Common myeloid progenitor, CD34-positive (primary cell): ENCODE results near the gene STH.

Experiments
- CTCF ChIA-PET: fragments of 350-600 bp; sonication (Branson Sonifier 250); formaldehyde crosslinking; loops from one replicate; lab custom pipeline; 2021; ENCODE audit warnings: antibody characterized with exemption; lab: Charles Lee
- POLR2A ChIA-PET: fragments of 350-600 bp; sonication (Branson Sonifier 250); formaldehyde crosslinking; loops from one replicate; lab custom pipeline; 2021; ENCODE audit warnings: antibody characterized with exemption; lab: Charles Lee
- DNase-seq, 3 donors: peaks; one replicate each; pipeline versions ENCODE4 v3.0.0 to v3.0.0-alpha.2; 2013
- H3K27ac ChIP-seq, 2 experiments: 1 replicate in 1 of 2; 2 replicates in 1 of 2; pipeline ENCODE4 v1.7.0; 2013; ENCODE audit warnings: inconsistent platforms in 2 of 2, low read length in 2 of 2, mild to moderate bottlenecking in 2 of 2, low read depth in 1 of 2, moderate library complexity in 1 of 2; ENCODE audit not compliant: severe bottlenecking in 2 of 2, insufficient read depth in 1 of 2, poor library complexity in 1 of 2
- H3K27me3 ChIP-seq, 5 experiments: replicated peaks in 2 of 5; 1 replicate in 3 of 5; 2 replicates in 2 of 5; pipeline versions ENCODE4 v1.6.1 to v1.7.0; 2013; ENCODE audit warnings: low read length in 4 of 5, mild to moderate bottlenecking in 2 of 5, moderate library complexity in 2 of 5, inconsistent platforms in 1 of 5; ENCODE audit not compliant: insufficient read depth in 5 of 5, control insufficient read depth in 4 of 5
- H3K36me3 ChIP-seq, 4 experiments: 1 replicate in 2 of 4; 2 replicates in 2 of 4; pipeline versions ENCODE4 v1.6.1 to v1.7.0; 2013; ENCODE audit warnings: low read length in 3 of 4, control low read depth in 1 of 4, mild to moderate bottlenecking in 1 of 4; ENCODE audit not compliant: control insufficient read depth in 4 of 4, insufficient read depth in 4 of 4
- H3K4me1 ChIP-seq, 4 experiments: 1 replicate in 3 of 4; 2 replicates in 1 of 4; pipeline versions ENCODE4 v1.6.1 to v1.7.1; 2013; ENCODE audit warnings: low read length in 3 of 4, mild to moderate bottlenecking in 3 of 4, control low read depth in 1 of 4, inconsistent platforms in 1 of 4, moderate library complexity in 1 of 4; ENCODE audit not compliant: control insufficient read depth in 4 of 4, insufficient read depth in 4 of 4; ENCODE audit errors: control extremely low read depth in 1 of 4
- H3K4me3 ChIP-seq, 7 experiments: 1 replicate in 4 of 7; 2 replicates in 3 of 7; pipeline versions ENCODE4 v1.5.1 to v1.7.0; 2013; ENCODE audit warnings: mild to moderate bottlenecking in 7 of 7, low read length in 6 of 7, moderate library complexity in 6 of 7, inconsistent platforms in 2 of 7, low read depth in 2 of 7, control low read depth in 1 of 7; ENCODE audit not compliant: insufficient read depth in 4 of 7, control insufficient read depth in 1 of 7; ENCODE audit errors: extremely low read depth in 1 of 7
- H3K9me3 ChIP-seq, 5 experiments: 1 replicate in 4 of 5; 2 replicates in 1 of 5; pipeline versions ENCODE4 v1.6.1 to v1.7.1; 2013; ENCODE audit warnings: low read length in 4 of 5, mild to moderate bottlenecking in 2 of 5, inconsistent platforms in 1 of 5, low read depth in 1 of 5, moderate library complexity in 1 of 5; ENCODE audit not compliant: control insufficient read depth in 4 of 5, insufficient read depth in 2 of 5; ENCODE audit errors: control extremely low read depth in 1 of 5
- WGBS: methylation state at CpG from one replicate; pipeline ENCODE4 v1.1.5; 2013; ENCODE audit not compliant: insufficient coverage; 5-methylcytosine and 5-hydroxymethylcytosine counted together

The STH gene

DNA sequence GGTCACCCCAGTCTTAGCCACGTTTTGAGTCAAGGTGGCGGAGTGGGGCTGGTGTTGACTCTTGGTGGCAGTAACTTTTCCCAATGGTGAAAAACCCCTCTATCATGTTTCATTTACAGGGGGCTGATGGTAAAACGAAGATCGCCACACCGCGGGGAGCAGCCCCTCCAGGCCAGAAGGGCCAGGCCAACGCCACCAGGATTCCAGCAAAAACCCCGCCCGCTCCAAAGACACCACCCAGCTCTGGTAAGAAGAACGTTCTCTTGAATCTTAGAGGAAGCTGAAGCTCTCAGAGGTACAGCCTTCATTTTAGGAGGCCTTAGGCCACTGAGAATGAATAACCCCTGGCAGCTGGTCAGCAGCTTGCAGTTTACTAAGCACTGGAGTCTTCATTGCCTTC, 7.7 kb upstream of the STH start:
- DNase-seq = no peak
- POLR2A ChIA-PET = no interaction called here
- H3K4me1 ChIP-seq = no peaks in the 10 kb centered on the region
- peaks cover 0 to 6% (median 0%) of the 10 kb centered on the region in 5 experiments for H3K27me3 ChIP-seq
- H3K27ac ChIP-seq = no peak overlapping the region
- no peaks in the 10 kb centered on the region for H3K9me3 ChIP-seq
- CTCF ChIA-PET = interaction anchor here (1.0 to 2.3 kb wide), 2 partner anchors 10 to 12 kb away, joined by 3 to 6 read pairs; no protein-coding TSS in a partner anchor
- no peak overlapping the region for H3K4me3 ChIP-seq
- H3K36me3 ChIP-seq = no peaks in the 10 kb centered on the region
- 90% methylated on average over 7 of the region's 10 CpGs for WGBS

DNA sequence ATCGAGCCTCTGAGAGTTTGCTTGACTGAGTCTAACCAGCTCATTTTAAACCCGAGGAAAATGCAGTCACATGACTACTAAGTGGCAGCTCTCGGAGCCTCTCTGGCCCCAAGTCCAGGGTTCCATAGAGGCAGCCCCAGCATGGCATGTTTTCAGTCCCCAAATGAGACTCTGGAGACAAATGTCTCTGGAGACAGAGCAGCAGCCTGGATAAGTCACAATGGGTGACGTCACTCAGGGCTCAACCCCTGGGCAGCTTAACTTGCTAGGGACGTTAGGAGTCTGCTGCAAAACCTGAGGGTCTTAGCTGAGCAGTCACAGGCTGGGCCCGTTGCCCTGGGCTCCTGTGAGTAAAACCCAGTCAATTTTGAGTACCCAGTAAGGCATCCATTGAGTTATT, 6.9 kb upstream of the STH start:
- Histone ChIP-seq H3K27ac (no peak overlapping the region), H3K4me1 (no peaks in the 10 kb centered on the region), H3K9me3 (no peaks in the 10 kb centered on the region), H3K27me3 (peaks cover 0 to 2% (median 0%) of the 10 kb centered on the region in 5 experiments), H3K4me3 (no peak overlapping the region), H3K36me3 (no peaks in the 10 kb centered on the region)
- DNase-seq = no peak
- POLR2A ChIA-PET = no interaction called here
- WGBS = 87% methylated on average over 6 of the region's 6 CpGs
- CTCF ChIA-PET = no interaction called here

DNA sequence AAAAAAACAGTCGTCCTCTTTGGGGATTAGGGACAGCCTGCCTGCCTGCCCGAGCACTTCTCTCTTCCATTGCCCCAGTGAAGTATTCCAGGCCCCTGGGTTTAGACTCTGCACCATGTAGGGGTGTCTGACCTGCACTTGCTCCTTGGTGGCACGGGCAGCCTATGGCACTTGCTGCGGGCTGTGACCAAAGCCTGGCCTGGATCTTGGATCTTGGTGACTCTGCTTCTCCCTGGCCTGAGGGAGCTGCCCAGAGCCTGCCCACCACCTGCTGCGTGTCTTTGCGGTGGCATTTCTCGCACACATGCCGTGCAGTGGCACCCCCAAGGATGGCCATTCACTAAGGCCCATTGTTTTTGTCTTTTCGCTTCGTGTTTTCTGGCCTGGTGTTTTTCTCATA, 6.1 kb upstream of the STH start:
- no peaks in the 10 kb centered on the region for H3K4me1 ChIP-seq
- H3K27me3 ChIP-seq = peaks cover 0 to 2% (median 0%) of the 10 kb centered on the region in 5 experiments
- ChIA-PET POLR2A (no interaction called here), CTCF (no interaction called here)
- WGBS = 96% methylated on average over 7 of the region's 10 CpGs
- H3K27ac ChIP-seq = no peak overlapping the region
- no peaks in the 10 kb centered on the region for H3K36me3 ChIP-seq
- H3K4me3 ChIP-seq = no peak overlapping the region
- no peaks in the 10 kb centered on the region for H3K9me3 ChIP-seq
- DNase-seq = no peak

DNA sequence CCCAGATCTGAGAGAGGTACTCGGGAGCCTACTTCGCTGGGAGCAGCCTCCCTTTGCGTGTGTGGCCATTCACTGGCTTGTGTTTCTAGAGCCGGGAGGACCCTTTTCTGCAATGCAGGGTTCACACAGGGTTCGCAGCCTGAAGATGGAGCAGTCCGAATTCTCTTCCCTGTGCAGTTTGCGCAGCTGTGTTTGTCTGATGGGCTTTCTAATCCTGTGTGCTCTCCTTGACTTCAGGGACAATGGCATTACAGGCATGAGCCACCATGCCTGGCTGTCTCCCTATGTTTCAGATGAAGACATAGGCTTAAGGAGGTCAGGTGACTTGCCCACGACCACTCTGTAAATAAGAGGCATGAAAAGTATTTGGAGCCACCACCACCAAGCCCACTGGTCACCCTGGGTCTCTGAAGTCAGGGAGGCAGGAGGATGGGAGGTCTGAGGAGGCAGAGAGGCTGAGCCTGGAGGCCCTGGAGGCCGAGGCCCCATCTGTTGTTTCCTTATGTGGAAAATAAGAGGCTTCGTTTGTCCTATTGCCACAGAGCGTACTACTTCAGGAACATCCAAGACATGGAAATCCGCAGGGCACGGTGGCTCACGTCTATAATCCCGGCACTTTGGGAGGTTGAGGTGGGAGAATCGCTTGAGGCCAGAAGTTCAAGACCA, 5.0 kb upstream of the STH start:
- H3K36me3 ChIP-seq = no peaks in the 10 kb centered on the region
- POLR2A ChIA-PET = no interaction called here
- H3K9me3 ChIP-seq = no peaks in the 10 kb centered on the region
- H3K27me3 ChIP-seq = peaks cover 0 to 2% (median 0%) of the 10 kb centered on the region in 5 experiments
- H3K27ac ChIP-seq = no peak overlapping the region
- 90% methylated on average over 10 of the region's 16 CpGs for WGBS
- no peak for DNase-seq
- CTCF ChIA-PET = interaction anchor here (1.0 kb wide), 1 partner anchor 10 kb away, joined by 3 read pairs; no protein-coding TSS in a partner anchor
- H3K4me3 ChIP-seq = no peak overlapping the region
- no peaks in the 10 kb centered on the region for H3K4me1 ChIP-seq

- WGBS = 96% methylated on average over 7 of the region's 8 CpGs
- DNase-seq = no peak
- H3K9me3 ChIP-seq = no peaks in the 10 kb centered on the region
- H3K4me1 ChIP-seq = no peaks in the 10 kb centered on the region
- H3K36me3 ChIP-seq = no peaks in the 10 kb centered on the region
- H3K27ac ChIP-seq = no peak overlapping the region
- ChIA-PET POLR2A (no interaction called here), CTCF (interaction anchor here (0.9 to 1.4 kb wide), 2 partner anchors 9 to 16 kb away, joined by 3 to 4 read pairs; no protein-coding TSS in a partner anchor)
- no peak overlapping the region for H3K4me3 ChIP-seq
- peaks cover 0 to 2% (median 0%) of the 10 kb centered on the region in 5 experiments for H3K27me3 ChIP-seq
These were observed 4.1 kb upstream of the STH start for GRCh38 chr17:45994987-45995386.

GRCh38 chr17:45995627-45996270, 3.3 kb upstream of the STH start:
- 95% methylated on average over 12 of the region's 14 CpGs for WGBS
- H3K9me3 ChIP-seq = no peaks in the 10 kb centered on the region
- H3K27ac ChIP-seq = no peak overlapping the region
- peaks cover 0 to 2% (median 0%) of the 10 kb centered on the region in 5 experiments for H3K27me3 ChIP-seq
- ChIA-PET POLR2A (no interaction called here), CTCF (interaction anchor here (0.9 to 1.4 kb wide), 2 partner anchors 8 to 16 kb away, joined by 3 to 4 read pairs; no protein-coding TSS in a partner anchor)
- H3K36me3 ChIP-seq = no peaks in the 10 kb centered on the region
- no peaks in the 10 kb centered on the region for H3K4me1 ChIP-seq
- no peak overlapping the region for H3K4me3 ChIP-seq
- no peak for DNase-seq

- no peak for DNase-seq
- Histone ChIP-seq H3K9me3 (no peaks in the 10 kb centered on the region), H3K4me1 (no peaks in the 10 kb centered on the region), H3K4me3 (no peak overlapping the region), H3K36me3 (no peaks in the 10 kb centered on the region), H3K27ac (no peak overlapping the region), H3K27me3 (no peaks in the 10 kb centered on the region)
- POLR2A ChIA-PET = no interaction called here
- CTCF ChIA-PET = no interaction called here
- WGBS = 82% methylated on average over 24 of the region's 31 CpGs
These were observed 2.6 kb upstream of the STH start for GRCh38 chr17:45996282-45996937.
